K562 (cell line): ENCODE data around the gene NEK2. TPM values are rescaled to one million over a fixed set of nuclear protein-coding genes. Genes with fewer than 3 reads are reported as not detected.
A peak's percentile ranks its signal among the peaks of the same experiment; 100 is the strongest.

Experiments
- ATF7 ChIP-seq: fragments of 450-650 bp; IDR thresholded peaks from 2 replicates; pipeline ENCODE4 v1.7.1; 2014; ENCODE audit warnings: mild to moderate bottlenecking, moderate library complexity
- BDP1 ChIP-seq: IDR thresholded peaks from 3 replicates; pipeline ENCODE4 v1.6.1; 2011; ENCODE audit not compliant: insufficient read length, insufficient read depth
- CAMTA2 ChIP-seq: fragments of 250-450 bp; sonication (Bioruptor Pico); conservative IDR thresholded peaks from 2 replicates; pipeline ENCODE4 v1.5.1; 2022
- CREB1 ChIP-seq, 2 experiments: sonication (generic) in 1 of 2; formaldehyde crosslinking in 1 of 2; IDR thresholded peaks; 2 replicates each; pipeline versions ENCODE4 v1.6.1 to v1.8.0; 2012 to 2022; ENCODE audit warnings: inconsistent platforms in 1 of 2, mild to moderate bottlenecking in 1 of 2, missing genetic modification reagents in 1 of 2, moderate library complexity in 1 of 2
- CTBP1 ChIP-seq: fragments of 450-650 bp; IDR thresholded peaks from 2 replicates; pipeline ENCODE4 v1.6.1; 2016; ENCODE audit warnings: borderline replicate concordance
- CXXC5 ChIP-seq: fragments of 250-450 bp; sonication (Bioruptor Pico); IDR thresholded peaks from 2 replicates; pipeline ENCODE4 v1.8.0; 2022; ENCODE audit warnings: inconsistent platforms, mild to moderate bottlenecking, moderate library complexity
- MITF ChIP-seq: IDR thresholded peaks from 2 replicates; pipeline ENCODE4 v1.6.1; 2014; ENCODE audit warnings: antibody characterized with exemption
- NCOA4 ChIP-seq: fragments of 450-650 bp; IDR thresholded peaks from 2 replicates; pipeline ENCODE4 v1.6.1; 2018; ENCODE audit warnings: mild to moderate bottlenecking; ENCODE audit not compliant: partially characterized antibody
- NR2F6 ChIP-seq: fragments of 450-650 bp; formaldehyde crosslinking; IDR thresholded peaks from 2 replicates; pipeline ENCODE4 v1.4.0; 2020; ENCODE audit warnings: mild to moderate bottlenecking
- PML ChIP-seq: IDR thresholded peaks from 2 replicates; pipeline ENCODE4 v1.6.1; 2012; ENCODE audit warnings: low read length, inconsistent platforms
- STAT5B ChIP-seq: fragments of 250-450 bp; sonication (Bioruptor Pico); IDR thresholded peaks from 2 replicates; pipeline ENCODE4 v1.8.0; 2021; ENCODE audit warnings: mild to moderate bottlenecking, inconsistent platforms
- YY1 ChIP-seq, 3 experiments: IDR thresholded peaks; 2 replicates each; pipeline ENCODE4 v1.6.1; 2011; ENCODE audit warnings: low read length in 2 of 3, mild to moderate bottlenecking in 2 of 3, moderate library complexity in 2 of 3, borderline replicate concordance in 1 of 3, control low read depth in 1 of 3, low read depth in 1 of 3; ENCODE audit not compliant: insufficient read depth in 3 of 3, insufficient replicate concordance in 2 of 3, control insufficient read depth in 1 of 3, insufficient read length in 1 of 3; ENCODE audit errors: extremely low read depth in 1 of 3
- ZNF347 ChIP-seq: fragments of 450-650 bp; formaldehyde crosslinking; IDR thresholded peaks from 2 replicates; pipeline ENCODE4 v1.4.0; 2020; ENCODE audit warnings: low read depth, mild to moderate bottlenecking, moderate library complexity
- ZNF407 ChIP-seq: fragments of 450-650 bp; IDR thresholded peaks from 2 replicates; pipeline ENCODE4 v1.6.1; 2016; ENCODE audit warnings: low read depth
- ZNF445 ChIP-seq: fragments of 250-450 bp; sonication (Bioruptor Pico); IDR thresholded peaks from 2 replicates; pipeline ENCODE4 v1.4.0; 2020; ENCODE audit warnings: low read depth, mild to moderate bottlenecking, moderate library complexity
- ZNF584 ChIP-seq: fragments of 200-800 bp; sonication (Bioruptor generic); IDR thresholded peaks from 2 replicates; pipeline ENCODE4 v1.6.1; 2016; ENCODE audit warnings: low read depth, mild to moderate bottlenecking, missing genetic modification characterization, missing compliant biosample characterization
- polyA plus RNA-seq, 8 experiments: library from polyadenylated mRNA; depleted of rRNA in 4 of 8; stranded (reverse) in 5 of 8; unstranded in 3 of 8; fragments of >200 nt; fragmentation: Nextera tagmentation in 2 of 8; fragmentation: Illumina TruSeq in 1 of 8; extraction: Ambion mirVana in 2 of 8; extraction: Trizol in 1 of 8; gene quantifications; 2 replicates each; pipeline versions ENCODE4 v1.2.1 to v1.2.3, GENCODE V29; 2011 to 2014; ENCODE audit warnings: inconsistent platforms in 1 of 8, missing spikeins in 1 of 8
- total RNA-seq, 7 experiments: library from RNA; depleted of rRNA in 6 of 7; stranded (reverse); fragments of >200 nt in 6 of 7; fragmentation: Illumina TruSeq in 2 of 7; extraction: Trizol in 2 of 7; gene quantifications; 2 replicates each; pipeline versions ENCODE4 v1.2.1 to v1.2.3, GENCODE V29; 2011 to 2021; ENCODE audit warnings: low replicate concordance in 1 of 7

The NEK2 gene
- total and polyA plus RNA-seq, 9 of the 15 experiments (the other 6 are each of a cell fraction or from before 2014, with no cell fraction given): 30.0 to 74.7 (median 66.4) TPM

- TF ChIP-seq YY1 (IDR thresholded peaks at IDR 0.05; ENCODE audit: borderline replicate concordance in 1 of 3, control insufficient read depth in 1 of 3, extremely low read depth in 1 of 3, insufficient read depth in 3 of 3, insufficient read length in 1 of 3, insufficient replicate concordance in 2 of 3, low read depth in 1 of 3, low read length in 2 of 3) (peak; percentile 63 to 89 (median 67)), BDP1 (no peak), CAMTA2 (CRISPR knock-in tag) (no peak), ZNF445 (CRISPR knock-in tag) (no peak), ATF7 (no peak), CREB1 (IDR thresholded peaks at IDR 0.05) (no peak), CREB1 (CRISPR knock-in tag; IDR thresholded peaks at IDR 0.05) (no peak), STAT5B (CRISPR knock-in tag) (no peak), NR2F6 (CRISPR knock-in tag) (no peak), ZNF347 (CRISPR knock-in tag) (no peak), CXXC5 (CRISPR knock-in tag) (peak; percentile 42; the same call in 1 of the 2 replicates), ZNF407 (no peak), CTBP1 (no peak), PML (no peak), MITF (no peak), NCOA4 (no peak), ZNF584 (CRISPR knock-in tag) (0 out of 2 replicates have a peak, but pooled peaks have one; percentile 50)
These were observed 59.0 kb downstream of the NEK2 start (continued) for GRCh38 chr1:211616231-211616964.
